Activated T-helper 2 cell treated with anti-CD3 and anti-CD28 coated beads, Interferon-gamma antibody, Interleukin-2, Interleukin-4, amounts not matched to agents 10 μg/mL and 5 μg/mL and 100 μg/mL, durations not matched to agents 14 hours and 24 hours and 36 hours (primary cell): ENCODE measurements around the gene HNRNPA2B1. TPM values are rescaled to one million over a fixed set of nuclear protein-coding genes. Genes with fewer than 3 reads are reported as not detected.

ENCODE experiments used
- total RNA-seq: library from RNA; stranded (reverse); gene quantifications from 2 replicates; pipeline ENCODE4 v1.2.3, GENCODE V29; 2022

HNRNPA2B1 gene
- total RNA-seq, 1 donor from 2014 or later, result 845 TPM

Other genes starting within 250 kb of the HNRNPA2B1 start
- 42.3 and 44.6 TPM in 2 replicates for gene NFE2L3, start 48.5 kb downstream of the HNRNPA2B1 start, total RNA-seq
- gene CBX3, start 999 bp upstream of the HNRNPA2B1 start, total RNA-seq, result 274 and 275 TPM in 2 replicates
- 54.9 and 59.3 TPM in 2 replicates for gene SNX10, start 91.1 kb upstream of the HNRNPA2B1 start, total RNA-seq